ENCODE data around the gene TSR3.

The TSR3 gene

DNA sequence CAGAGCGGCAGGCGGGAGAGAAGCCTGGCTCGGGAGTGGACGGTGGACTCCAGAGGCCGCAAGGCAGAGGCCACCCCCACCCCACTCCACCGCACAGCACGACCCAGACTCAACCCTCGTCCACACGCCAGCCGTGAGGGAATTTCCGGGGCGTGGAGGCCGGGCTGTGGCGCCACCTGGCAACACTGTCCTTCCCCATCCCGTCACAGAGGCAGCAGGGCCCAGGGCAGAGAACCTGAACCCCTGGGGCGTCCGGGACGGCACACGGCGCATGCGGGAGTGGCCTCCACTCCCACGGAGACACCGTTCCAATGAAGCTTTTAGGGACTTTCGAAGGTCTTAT is 23.6 kb upstream of the TSR3 start:
- no peak overlapping the region for H3K27ac ChIP-seq (ENCODE audit: low read depth, low read length)

DNA sequence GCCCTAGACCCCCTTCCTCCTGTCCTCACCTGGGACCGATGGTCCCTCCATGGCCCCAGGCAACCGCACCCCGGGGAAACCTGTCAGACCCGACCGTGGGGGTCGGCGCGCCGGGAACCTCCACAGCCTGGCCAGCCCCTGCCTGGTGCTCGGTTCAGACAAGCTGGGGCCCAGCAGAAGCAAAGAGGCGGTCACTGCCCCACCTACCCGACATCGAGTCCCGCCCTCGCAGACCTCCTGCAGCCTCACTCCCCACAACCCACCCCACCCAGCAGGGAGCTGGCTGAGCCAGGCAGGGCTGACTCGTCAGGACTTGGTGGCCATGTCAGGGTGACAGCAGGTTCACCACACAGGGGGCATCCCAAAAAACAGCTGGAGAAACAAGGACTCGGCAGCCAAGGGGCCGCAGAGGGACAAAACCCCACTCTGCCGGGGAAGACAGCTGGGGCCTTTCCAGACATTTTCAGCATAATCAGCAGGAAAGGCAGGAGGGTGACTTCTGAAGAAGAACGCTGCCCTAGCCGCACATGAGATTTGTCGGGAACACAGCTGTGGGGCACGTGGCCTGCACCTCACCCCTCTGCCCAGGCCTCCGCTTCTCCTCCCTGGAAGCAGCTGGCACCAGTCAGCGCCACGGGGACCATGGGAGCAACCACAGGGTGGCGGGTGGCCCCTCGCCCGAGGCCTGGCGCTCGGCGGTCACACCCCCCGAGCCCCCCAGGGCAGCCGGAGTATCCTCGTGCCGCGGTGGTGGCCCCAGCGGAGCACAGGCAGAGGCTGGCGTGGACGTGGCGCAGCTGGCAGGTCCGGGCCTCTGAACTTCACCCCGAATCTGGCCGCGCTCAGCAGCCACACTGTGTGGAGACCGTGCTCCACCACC is 23.0 kb upstream of the TSR3 start:
- Histone ChIP-seq H3K4ac (ENCODE audit: low read depth, low read length) (no peak overlapping the region), H2BK120ac (ENCODE audit: low read depth, low read length) (no peak overlapping the region), H4K8ac (ENCODE audit: low read depth, low read length) (no peak overlapping the region), H3K56ac (ENCODE audit: low read length) (no peak overlapping the region), H3K79me2 (ENCODE audit: control insufficient read depth, insufficient read depth, low read length) (peaks cover 16% of the 10 kb centered on the region), H2AK5ac (ENCODE audit: low read length) (no peak overlapping the region), H3K4me3 (ENCODE audit: low read length) (no peak overlapping the region), H2BK15ac (replicated peaks; ENCODE audit: low read depth) (no peak overlapping the region), H2BK5ac (ENCODE audit: low read length) (no peak overlapping the region), H3K79me1 (ENCODE audit: low read length) (peaks cover 17% of the 10 kb centered on the region), H3K27me3 (ENCODE audit: insufficient read depth, low read length, poor library complexity) (no peaks in the 10 kb centered on the region), H3K27ac (ENCODE audit: low read depth, low read length) (no peak overlapping the region), H3K23ac (ENCODE audit: low read length) (no peak overlapping the region), H3K9ac (ENCODE audit: low read length) (no peak overlapping the region), H4K5ac (ENCODE audit: low read length) (no peak overlapping the region), H3K36me3 (ENCODE audit: control insufficient read depth, insufficient read depth, low read length) (no peaks in the 10 kb centered on the region), H3K4me1 (ENCODE audit: control insufficient read depth, low read depth, low read length) (no peaks in the 10 kb centered on the region), H3K18ac (ENCODE audit: low read length) (no peak overlapping the region), H3K4me2 (ENCODE audit: low read length) (no peak overlapping the region)
- DNase-seq: no peak
- no CpG with 5 or more reads among the region's 46 CpGs for WGBS (ENCODE audit: extremely low coverage, insufficient coverage, low lambda C conversion rate)

More for the DNA sequence above, 23.6 kb upstream of the TSR3 start:
- no peak overlapping the region for H3K18ac ChIP-seq (ENCODE audit: low read length)
- H2BK120ac ChIP-seq (ENCODE audit: low read depth, low read length): no peak overlapping the region
- no peak overlapping the region for H2AK5ac ChIP-seq (ENCODE audit: low read length)
- H3K79me1 ChIP-seq (ENCODE audit: low read length): peaks cover 17% of the 10 kb centered on the region
- no peak overlapping the region for H2BK5ac ChIP-seq (ENCODE audit: low read length)
- H3K27me3 ChIP-seq (ENCODE audit: insufficient read depth, low read length, poor library complexity): no peaks in the 10 kb centered on the region
- H4K5ac ChIP-seq (ENCODE audit: low read length): no peak overlapping the region
- H3K4ac ChIP-seq (ENCODE audit: low read depth, low read length): no peak overlapping the region
- peaks cover 16% of the 10 kb centered on the region for H3K79me2 ChIP-seq (ENCODE audit: control insufficient read depth, insufficient read depth, low read length)
- H3K4me3 ChIP-seq (ENCODE audit: low read length): no peak overlapping the region
- no peak overlapping the region for H3K9ac ChIP-seq (ENCODE audit: low read length)
- H3K23ac ChIP-seq (ENCODE audit: low read length): no peak overlapping the region
- H4K8ac ChIP-seq (ENCODE audit: low read depth, low read length): no peak overlapping the region
- H3K36me3 ChIP-seq (ENCODE audit: control insufficient read depth, insufficient read depth, low read length): no peaks in the 10 kb centered on the region
- no peak for DNase-seq
- no peak overlapping the region for H2BK15ac ChIP-seq (replicated peaks; ENCODE audit: low read depth)
- no CpG with 5 or more reads among the region's 24 CpGs for WGBS (ENCODE audit: extremely low coverage, insufficient coverage, low lambda C conversion rate)
- H3K4me2 ChIP-seq (ENCODE audit: low read length): no peak overlapping the region
- no peak overlapping the region for H3K56ac ChIP-seq (ENCODE audit: low read length)
- H3K4me1 ChIP-seq (ENCODE audit: control insufficient read depth, low read depth, low read length): no peaks in the 10 kb centered on the region

DNA sequence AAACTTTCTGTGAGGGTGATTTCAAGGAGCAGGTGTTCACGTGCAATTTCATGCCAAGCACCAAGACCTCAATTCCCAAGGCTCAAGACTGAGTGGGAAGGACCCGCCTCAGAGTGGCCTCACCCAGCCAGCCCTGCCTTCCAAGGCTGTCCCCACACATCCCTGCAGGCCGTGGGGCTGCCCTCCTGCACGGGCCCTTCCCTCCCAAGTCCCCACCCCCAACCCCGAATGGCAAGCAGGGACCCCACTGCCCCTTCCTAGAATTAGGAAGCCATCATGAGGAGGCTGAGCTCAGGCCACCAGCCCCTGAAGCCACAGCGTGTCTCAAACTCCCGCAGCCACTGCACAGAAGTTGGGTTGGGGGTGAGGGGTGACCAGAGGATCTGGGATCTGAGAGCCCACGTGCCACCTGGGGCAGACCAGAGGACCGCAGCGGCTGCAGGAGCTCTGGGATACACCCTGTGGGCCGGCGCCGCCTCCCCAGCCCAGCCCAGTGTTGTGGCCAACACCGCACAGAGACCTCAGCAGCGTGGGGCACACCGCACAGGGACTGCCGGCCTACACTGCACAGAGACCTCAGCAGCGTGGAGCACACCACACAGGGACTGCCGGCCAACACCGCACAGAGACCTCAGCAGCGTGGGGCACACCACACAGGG is 20.7 kb upstream of the TSR3 start:
- no peak for DNase-seq
- Histone ChIP-seq H3K79me1 (ENCODE audit: low read length) (peaks cover 7% of the 10 kb centered on the region), H2AK5ac (ENCODE audit: low read length) (no peak overlapping the region), H3K18ac (ENCODE audit: low read length) (no peak overlapping the region), H3K27ac (ENCODE audit: low read depth, low read length) (no peak overlapping the region), H4K8ac (ENCODE audit: low read depth, low read length) (no peak overlapping the region), H3K4me2 (ENCODE audit: low read length) (no peak overlapping the region), H2BK5ac (ENCODE audit: low read length) (no peak overlapping the region), H3K36me3 (ENCODE audit: control insufficient read depth, insufficient read depth, low read length) (no peaks in the 10 kb centered on the region), H2BK120ac (ENCODE audit: low read depth, low read length) (no peak overlapping the region), H3K27me3 (ENCODE audit: insufficient read depth, low read length, poor library complexity) (no peaks in the 10 kb centered on the region), H2BK15ac (replicated peaks; ENCODE audit: low read depth) (no peak overlapping the region), H3K4ac (ENCODE audit: low read depth, low read length) (no peak overlapping the region), H3K4me1 (ENCODE audit: control insufficient read depth, low read depth, low read length) (no peaks in the 10 kb centered on the region), H3K56ac (ENCODE audit: low read length) (no peak overlapping the region), H3K9ac (ENCODE audit: low read length) (no peak overlapping the region), H3K4me3 (ENCODE audit: low read length) (no peak overlapping the region), H3K23ac (ENCODE audit: low read length) (no peak overlapping the region), H4K5ac (ENCODE audit: low read length) (no peak overlapping the region), H3K79me2 (ENCODE audit: control insufficient read depth, insufficient read depth, low read length) (peaks cover 6% of the 10 kb centered on the region)
- WGBS (ENCODE audit: extremely low coverage, insufficient coverage, low lambda C conversion rate): no CpG with 5 or more reads among the region's 21 CpGs

DNA sequence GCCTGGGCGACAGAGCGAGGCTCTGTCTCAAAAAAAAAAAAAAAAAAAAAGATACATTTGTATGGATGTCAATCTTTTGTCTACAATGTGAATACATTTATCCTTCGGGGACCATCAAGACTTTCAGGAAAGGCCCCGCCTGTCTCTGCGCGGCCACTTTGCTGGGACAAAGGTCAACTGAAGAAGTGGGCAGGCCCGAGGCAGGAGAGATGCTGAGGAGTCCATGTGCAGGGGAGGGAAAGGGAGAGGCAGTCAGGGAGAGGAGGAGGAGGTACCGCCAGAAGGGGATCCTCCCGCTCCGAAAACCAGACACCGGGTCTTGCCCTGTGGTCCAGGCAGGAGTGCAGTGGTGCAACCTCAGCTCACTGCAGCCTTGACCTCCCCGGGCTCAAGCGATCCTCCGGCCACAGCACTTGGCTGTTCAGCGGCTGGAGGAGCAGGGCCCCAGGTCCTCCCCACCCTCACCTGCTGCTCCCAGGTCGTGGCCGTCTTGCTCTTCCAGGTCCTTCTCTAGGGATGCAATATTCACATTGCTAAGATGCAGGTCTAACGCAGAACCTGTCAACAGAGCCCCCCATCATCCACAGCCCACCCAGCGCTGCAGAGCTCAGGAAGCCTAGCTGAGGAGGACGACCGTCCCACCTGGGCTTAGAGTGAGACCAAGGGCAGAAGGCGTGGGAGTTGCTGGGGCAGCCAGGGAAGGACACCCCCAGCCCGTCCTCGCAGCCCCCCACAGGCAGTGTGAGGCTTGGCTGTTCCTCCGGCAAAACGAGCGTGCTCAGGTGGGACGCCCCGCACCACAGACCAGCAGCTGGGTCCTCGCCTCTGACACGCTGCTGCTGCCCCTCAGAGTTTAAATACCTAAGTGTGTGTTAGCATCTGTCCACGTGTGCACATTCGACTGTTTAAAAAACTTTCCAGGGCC is 19.6 kb upstream of the TSR3 start:
- Histone ChIP-seq H3K4me1 (ENCODE audit: control insufficient read depth, low read depth, low read length) (no peaks in the 10 kb centered on the region), H3K36me3 (ENCODE audit: control insufficient read depth, insufficient read depth, low read length) (peaks cover 1% of the 10 kb centered on the region), H2BK120ac (ENCODE audit: low read depth, low read length) (no peak overlapping the region), H3K9ac (ENCODE audit: low read length) (no peak overlapping the region), H3K18ac (ENCODE audit: low read length) (no peak overlapping the region), H3K4me3 (ENCODE audit: low read length) (no peak overlapping the region), H3K56ac (ENCODE audit: low read length) (no peak overlapping the region), H3K27ac (ENCODE audit: low read depth, low read length) (no peak overlapping the region), H2AK5ac (ENCODE audit: low read length) (no peak overlapping the region), H2BK15ac (replicated peaks; ENCODE audit: low read depth) (no peak overlapping the region), H3K79me2 (ENCODE audit: control insufficient read depth, insufficient read depth, low read length) (peaks cover 2% of the 10 kb centered on the region), H3K4me2 (ENCODE audit: low read length) (no peak overlapping the region), H3K79me1 (ENCODE audit: low read length) (peaks cover 5% of the 10 kb centered on the region), H3K4ac (ENCODE audit: low read depth, low read length) (no peak overlapping the region), H3K23ac (ENCODE audit: low read length) (no peak overlapping the region), H3K27me3 (ENCODE audit: insufficient read depth, low read length, poor library complexity) (no peaks in the 10 kb centered on the region), H4K8ac (ENCODE audit: low read depth, low read length) (no peak overlapping the region), H2BK5ac (ENCODE audit: low read length) (no peak overlapping the region), H4K5ac (ENCODE audit: low read length) (no peak overlapping the region)
- DNase-seq: no peak
- no CpG with 5 or more reads among the region's 33 CpGs for WGBS (ENCODE audit: extremely low coverage, insufficient coverage, low lambda C conversion rate)

DNA sequence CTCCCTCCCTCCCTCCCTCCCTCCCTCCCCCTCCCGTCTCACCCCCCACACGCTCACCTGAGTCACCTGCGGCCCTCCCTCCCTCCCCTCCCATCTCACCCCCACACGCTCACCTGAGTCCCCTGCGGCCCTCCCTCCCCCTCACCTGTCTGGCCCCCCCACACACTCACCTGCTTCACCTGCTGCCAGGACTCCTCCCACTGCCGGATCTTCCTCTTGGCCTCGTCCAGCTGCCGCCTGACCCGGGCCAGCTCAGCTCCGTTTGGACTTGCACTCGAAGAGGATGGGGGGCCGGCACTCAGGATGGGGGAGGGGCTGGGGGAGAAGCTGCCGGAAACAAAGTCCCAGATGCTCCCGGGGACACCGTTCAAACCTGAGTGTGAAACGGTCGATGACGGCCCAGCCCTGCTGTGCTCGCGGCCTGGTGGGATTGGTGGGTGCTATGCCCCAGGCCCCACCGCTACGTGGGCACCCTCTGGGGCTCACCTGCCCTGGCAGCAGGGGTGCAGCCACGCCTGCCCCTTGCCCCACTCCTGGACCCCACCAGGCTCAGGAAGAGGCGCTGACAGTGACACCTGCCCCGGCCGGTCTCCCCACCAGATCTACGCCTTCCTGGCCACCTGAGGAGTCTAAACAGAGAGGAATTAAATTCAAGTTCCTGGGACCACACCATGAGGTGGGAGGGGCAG is 16.0 kb upstream of the TSR3 start:
- no CpG with 5 or more reads among the region's 27 CpGs for WGBS (ENCODE audit: extremely low coverage, insufficient coverage, low lambda C conversion rate)
- no peaks in the 10 kb centered on the region for H3K79me2 ChIP-seq (ENCODE audit: control insufficient read depth, insufficient read depth, low read length)
- H3K27ac ChIP-seq (ENCODE audit: low read depth, low read length): no peak overlapping the region
- no peak overlapping the region for H2BK5ac ChIP-seq (ENCODE audit: low read length)
- H2AK5ac ChIP-seq (ENCODE audit: low read length): no peak overlapping the region
- no peak overlapping the region for H3K4me2 ChIP-seq (ENCODE audit: low read length)
- H3K79me1 ChIP-seq (ENCODE audit: low read length): peaks cover 3% of the 10 kb centered on the region
- no peak for DNase-seq
- H2BK15ac ChIP-seq (replicated peaks; ENCODE audit: low read depth): no peak overlapping the region
- peaks cover 5% of the 10 kb centered on the region for H3K36me3 ChIP-seq (ENCODE audit: control insufficient read depth, insufficient read depth, low read length)
- no peak overlapping the region for H3K56ac ChIP-seq (ENCODE audit: low read length)
- no peaks in the 10 kb centered on the region for H3K27me3 ChIP-seq (ENCODE audit: insufficient read depth, low read length, poor library complexity)
- H4K8ac ChIP-seq (ENCODE audit: low read depth, low read length): no peak overlapping the region
- H3K23ac ChIP-seq (ENCODE audit: low read length): no peak overlapping the region
- no peak overlapping the region for H3K4ac ChIP-seq (ENCODE audit: low read depth, low read length)
- H2BK120ac ChIP-seq (ENCODE audit: low read depth, low read length): no peak overlapping the region
- H3K9ac ChIP-seq (ENCODE audit: low read length): no peak overlapping the region
- no peak overlapping the region for H4K5ac ChIP-seq (ENCODE audit: low read length)
- no peak overlapping the region for H3K18ac ChIP-seq (ENCODE audit: low read length)
- no peaks in the 10 kb centered on the region for H3K4me1 ChIP-seq (ENCODE audit: control insufficient read depth, low read depth, low read length)
- H3K4me3 ChIP-seq (ENCODE audit: low read length): no peak overlapping the region

All from mesendoderm (in vitro differentiated cells).